AG04449 (cell line): ENCODE data around the gene TSPAN9.

Experiments
- CTCF ChIA-PET: fragments of 350-600 bp; formaldehyde crosslinking; extraction: SDS; loops from one replicate; lab custom pipeline; 2021; ENCODE audit warnings: antibody characterized with exemption; lab: Yijun Ruan, JAX
- POLR2A ChIA-PET: fragments of 400-600, 350-600 bp; formaldehyde crosslinking; extraction: SDS; loops from one replicate; lab custom pipeline; 2020; ENCODE audit warnings: antibody characterized with exemption, inconsistent platforms; lab: Yijun Ruan, JAX
- DNase-seq: peaks from one replicate; pipeline ENCODE4 v3.0.0-alpha.2; 2010; ENCODE audit warnings: low read depth, low spot score
- H3K4me3 ChIP-seq: 2 replicates; pipeline ENCODE4 v1.5.1; 2011; ENCODE audit warnings: low read depth, mild to moderate bottlenecking, control low read depth, low read length
- TF ChIP-seq, protein P1 (sequence below): IDR thresholded peaks from one replicate; pipeline ENCODE4 v1.5.1; 2011; ENCODE audit warnings: mild to moderate bottlenecking, moderate library complexity, low read length, control low read depth, inconsistent platforms; ENCODE audit not compliant: insufficient read depth; ENCODE audit errors: missing control alignments

TSPAN9 gene

DNA sequence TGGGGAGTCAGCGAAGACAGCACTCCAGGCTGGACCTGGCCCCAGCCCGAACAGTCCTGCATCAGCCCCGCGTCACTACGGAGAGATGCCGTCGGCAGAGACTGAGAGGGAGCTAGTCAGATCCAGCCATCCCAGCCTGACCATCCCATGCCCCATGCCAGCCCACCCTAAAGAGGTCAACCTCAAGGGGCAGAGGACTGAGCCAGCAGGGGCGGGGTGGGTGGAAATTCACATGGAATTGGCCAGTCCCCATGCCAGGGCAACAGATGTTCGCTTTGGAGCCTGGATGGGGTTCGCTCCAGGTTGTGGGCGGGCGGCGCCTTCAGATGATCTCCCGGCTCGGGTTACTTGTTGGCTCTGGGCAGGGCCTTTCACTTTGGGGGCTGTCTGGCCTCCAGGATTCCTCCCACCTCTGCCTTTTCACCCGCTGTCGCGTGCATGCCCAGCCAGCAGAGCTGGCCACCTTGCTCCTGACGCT, 154.3 kb downstream of the TSPAN9 start:
- CTCF ChIA-PET = interaction anchor here (3.2 kb wide), 1 partner anchor 29 kb away, joined by 15 read pairs; no protein-coding TSS in a partner anchor
- TF ChIP-seq, protein P1, sequence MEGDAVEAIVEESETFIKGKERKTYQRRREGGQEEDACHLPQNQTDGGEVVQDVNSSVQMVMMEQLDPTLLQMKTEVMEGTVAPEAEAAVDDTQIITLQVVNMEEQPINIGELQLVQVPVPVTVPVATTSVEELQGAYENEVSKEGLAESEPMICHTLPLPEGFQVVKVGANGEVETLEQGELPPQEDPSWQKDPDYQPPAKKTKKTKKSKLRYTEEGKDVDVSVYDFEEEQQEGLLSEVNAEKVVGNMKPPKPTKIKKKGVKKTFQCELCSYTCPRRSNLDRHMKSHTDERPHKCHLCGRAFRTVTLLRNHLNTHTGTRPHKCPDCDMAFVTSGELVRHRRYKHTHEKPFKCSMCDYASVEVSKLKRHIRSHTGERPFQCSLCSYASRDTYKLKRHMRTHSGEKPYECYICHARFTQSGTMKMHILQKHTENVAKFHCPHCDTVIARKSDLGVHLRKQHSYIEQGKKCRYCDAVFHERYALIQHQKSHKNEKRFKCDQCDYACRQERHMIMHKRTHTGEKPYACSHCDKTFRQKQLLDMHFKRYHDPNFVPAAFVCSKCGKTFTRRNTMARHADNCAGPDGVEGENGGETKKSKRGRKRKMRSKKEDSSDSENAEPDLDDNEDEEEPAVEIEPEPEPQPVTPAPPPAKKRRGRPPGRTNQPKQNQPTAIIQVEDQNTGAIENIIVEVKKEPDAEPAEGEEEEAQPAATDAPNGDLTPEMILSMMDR = no peak
- no peak for DNase-seq
- POLR2A ChIA-PET = no interaction called here
- no peak overlapping the region for H3K4me3 ChIP-seq

DNA sequence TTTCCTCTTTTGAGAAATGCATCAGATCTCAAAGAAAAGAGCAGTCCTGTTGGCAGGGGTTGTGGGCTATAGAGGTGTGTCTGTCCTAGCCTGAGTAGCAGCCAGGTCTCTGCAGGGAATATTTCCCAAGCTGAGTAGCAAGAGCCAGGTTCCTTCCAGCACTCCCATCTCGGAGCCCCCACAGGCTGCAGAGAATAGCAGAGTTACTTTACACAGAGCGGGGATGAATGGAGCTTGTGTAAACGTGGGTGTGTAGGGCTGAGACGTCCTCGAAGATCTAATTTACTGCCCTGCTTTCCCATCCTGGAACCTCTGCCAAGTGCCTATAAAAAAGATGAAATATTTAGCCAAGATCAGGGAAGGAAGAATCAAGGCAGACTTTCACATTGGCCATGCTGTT, 156.6 kb downstream of the TSPAN9 start:
- POLR2A ChIA-PET = no interaction called here
- no peak overlapping the region for H3K4me3 ChIP-seq
- DNase-seq = no peak
- TF ChIP-seq, protein P1 = no peak
- CTCF ChIA-PET = interaction anchor here (2.1 to 3.2 kb wide), 3 partner anchors 31 to 98 kb away, joined by 13 to 18 read pairs (median 15); no protein-coding TSS in a partner anchor

DNA sequence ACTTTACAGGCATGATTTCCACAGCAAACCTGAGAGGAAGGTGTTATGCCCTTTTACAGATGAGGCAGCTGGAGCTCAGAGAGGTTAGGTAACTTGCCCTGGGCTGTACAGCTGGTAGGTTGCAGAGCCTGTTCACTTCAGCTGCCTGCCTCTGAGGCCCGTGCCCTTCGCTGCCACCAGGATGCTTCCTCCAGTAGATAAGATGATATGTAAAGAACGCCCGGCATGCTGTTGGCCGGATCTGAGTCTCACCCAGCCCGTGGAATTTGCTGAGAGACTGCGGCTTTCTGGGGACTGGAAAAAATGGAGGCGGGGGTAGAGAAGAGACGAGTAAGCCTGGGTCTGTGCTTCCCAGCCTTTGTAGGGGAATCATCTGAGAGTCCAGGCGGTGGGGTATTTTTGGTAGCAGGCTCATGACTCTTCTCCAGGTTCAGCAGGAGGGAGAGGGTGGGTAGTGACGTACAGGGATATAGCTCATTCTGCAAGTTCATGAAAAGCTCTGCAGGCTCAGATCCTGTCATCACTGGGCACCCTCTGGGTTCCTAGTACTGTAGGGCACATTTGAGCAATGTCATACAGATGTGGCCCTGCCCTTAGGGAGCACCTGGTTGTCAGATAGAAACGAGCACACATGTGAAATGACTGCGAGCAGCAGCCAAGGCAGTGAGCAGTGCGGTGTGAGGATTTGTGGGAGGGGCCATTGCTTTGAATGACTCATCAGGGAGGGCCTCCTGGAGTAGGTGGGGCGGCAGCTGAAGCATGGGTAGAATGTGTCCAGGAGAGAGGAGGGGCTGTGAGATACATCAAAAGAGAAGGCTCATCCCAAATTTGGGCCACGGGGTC, 159.4 kb downstream of the TSPAN9 start:
- TF ChIP-seq, protein P1 = no peak
- no peak overlapping the region for H3K4me3 ChIP-seq
- POLR2A ChIA-PET = interaction anchor here (0.6 to 0.9 kb wide), 2 partner anchors 39 to 116 kb away, joined by 3 to 4 read pairs; no protein-coding TSS in a partner anchor
- no peak for DNase-seq
- CTCF ChIA-PET = interaction anchor here (2.4 to 5.0 kb wide), 2 partner anchors 34 to 38 kb away, joined by 10 to 28 read pairs; no protein-coding TSS in a partner anchor

DNA sequence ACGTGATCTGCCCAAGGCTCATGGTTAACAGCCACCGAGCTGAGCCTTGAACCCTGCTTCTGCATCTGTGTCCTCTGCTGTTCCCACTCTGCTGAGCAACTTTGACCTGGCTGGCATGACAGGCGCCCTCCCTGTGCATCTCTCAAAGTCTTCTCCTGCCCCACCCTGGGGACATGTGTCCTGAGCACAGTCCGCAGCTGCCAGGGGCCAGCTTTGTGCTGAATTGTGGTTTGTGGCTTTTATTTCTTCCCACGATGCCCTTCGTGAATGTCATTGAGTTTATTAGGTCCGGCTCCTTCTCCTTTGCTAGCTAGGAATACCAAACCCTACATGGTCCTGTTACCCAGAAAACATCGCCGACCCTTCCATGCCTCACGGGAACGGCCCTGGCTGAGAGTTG, 161.0 kb downstream of the TSPAN9 start:
- CTCF ChIA-PET = interaction anchor here (1.0 to 5.0 kb wide), 4 partner anchors 36 to 165 kb away, joined by 4 to 28 read pairs (median 10); no protein-coding TSS in a partner anchor

DNA sequence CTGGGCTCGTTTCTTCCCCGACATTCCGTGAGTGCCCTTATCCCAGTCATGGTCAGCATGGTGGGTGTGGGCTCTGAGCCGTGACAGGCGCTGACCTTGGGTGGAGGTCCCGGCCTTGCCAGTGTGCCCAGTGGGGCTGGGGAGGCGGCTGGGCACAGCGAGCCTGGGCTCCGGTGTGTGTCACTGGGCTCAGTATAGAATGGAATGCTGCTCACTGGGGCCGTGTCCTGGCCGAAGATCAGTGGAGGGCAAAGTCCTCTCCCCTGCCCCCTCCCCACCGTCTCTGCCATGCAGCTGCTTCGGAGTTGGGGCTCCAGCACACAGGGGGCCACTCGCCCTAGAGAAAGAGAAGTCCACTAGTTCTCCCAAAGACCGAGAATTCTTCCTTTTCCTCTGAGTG, 164.4 kb downstream of the TSPAN9 start:
- no peak for DNase-seq
- ChIA-PET POLR2A (no interaction called here), CTCF (interaction anchor here (1.5 to 3.5 kb wide), 3 partner anchors 33 to 104 kb away, joined by 3 to 14 read pairs (median 14); no protein-coding TSS in a partner anchor)
- TF ChIP-seq, protein P1 = no peak
- no peak overlapping the region for H3K4me3 ChIP-seq

More for the DNA sequence above, 161.0 kb downstream of the TSPAN9 start:
- TF ChIP-seq, protein P1 = no peak
- POLR2A ChIA-PET = no interaction called here
- H3K4me3 ChIP-seq = no peak overlapping the region
- DNase-seq = no peak
